OCI-LY3 (cell line): Measurements from ENCODE around the gene DIO3.

Experiments
- CTCF ChIP-seq: fragments of 200-600, 300-600 bp; sonication (generic); IDR thresholded peaks from 2 replicates; pipeline ENCODE4 v1.5.1; 2014; ENCODE audit warnings: antibody characterized with exemption, low read length, low read depth
- EZH2phosphoT487 ChIP-seq: fragments of 200-600 bp; shearing (Covaris generic); IDR thresholded peaks from 2 replicates; pipeline ENCODE4 v1.6.1; 2018; ENCODE audit warnings: antibody characterized with exemption, mixed run types, low read depth

GRCh38 chr14:101529079-101529478 lies 32.2 kb upstream of the DIO3 start:
- TF ChIP-seq CTCF (no peak), EZH2phosphoT487 (no peak)
